HG03066 (cell line): Measurements from ENCODE around the gene CLC.

Experiments used
- ATAC-seq: cut with Tn5 transposase; IDR thresholded peaks from one replicate; pipeline ENCODE4 v1.9.1; 2021; ENCODE audit warnings: low read depth; ENCODE audit not compliant: unreplicated experiment

The CLC gene

DNA sequence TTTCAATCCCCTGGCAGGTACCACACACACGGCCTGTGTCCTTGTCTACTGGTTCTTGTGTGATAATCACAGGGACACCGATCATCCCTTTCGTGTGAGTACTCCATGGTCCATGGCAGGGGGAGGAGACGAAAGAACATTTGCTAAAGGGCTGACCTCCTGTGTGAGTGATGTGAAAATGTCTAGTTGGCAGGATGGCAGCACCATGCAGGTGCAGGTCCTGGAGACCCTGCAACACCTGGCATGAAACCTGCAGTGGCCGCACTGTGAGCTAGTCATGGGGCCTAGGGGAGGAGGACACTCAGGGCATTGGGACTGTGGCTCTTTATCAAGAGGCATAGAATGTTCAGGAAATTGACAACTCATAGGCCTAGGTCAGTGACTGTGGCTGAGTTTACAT, 56.4 kb downstream of the CLC start:
- ATAC-seq: no peak
